GOT3 (cell line): Measurements from ENCODE around the gene B4GAT1.
"Not testable (repeated sequence)": the region's sequence is repeated elsewhere in the genome, so short reads cannot be mapped to it uniquely, and the experiment has no call there.

Experiments used
- DNase-seq: peaks from one replicate; lab custom pipeline; 2025; ENCODE audit warnings: mixed read lengths; lab: John Stamatoyannopoulos, UW

The B4GAT1 gene

GRCh38 chr11:66322732-66323427 is 24.5 kb downstream of the B4GAT1 start:
- DNase-seq, result peak; percentile 23

- no peak for DNase-seq
Measured at GRCh38 chr11:66321606-66322005, 25.8 kb downstream of the B4GAT1 start.

GRCh38 chr11:66320748-66321147 is 26.7 kb downstream of the B4GAT1 start:
- not testable (repeated sequence) for DNase-seq

GRCh38 chr11:66320289-66320688 is 27.1 kb downstream of the B4GAT1 start:
- not testable (repeated sequence) for DNase-seq

DNA sequence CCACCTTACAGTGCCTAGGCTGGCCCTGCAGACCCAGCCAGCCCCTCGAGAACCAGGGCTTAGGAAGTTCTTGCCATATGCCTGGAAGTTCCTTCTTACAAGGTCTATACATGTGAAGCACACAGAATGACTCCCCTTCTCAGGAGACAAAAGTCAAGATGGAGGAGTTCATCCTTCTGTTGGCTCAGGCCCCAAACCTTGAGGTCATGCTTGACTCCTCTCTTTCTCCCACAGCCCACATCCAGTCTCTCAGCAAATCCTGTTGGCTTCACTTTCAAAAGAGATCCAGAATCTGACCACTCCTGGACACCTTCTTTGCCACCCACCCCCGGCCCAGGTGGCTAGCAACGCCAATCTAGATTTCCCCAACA is 28.8 kb downstream of the B4GAT1 start:
- DNase-seq, result no peak

DNA sequence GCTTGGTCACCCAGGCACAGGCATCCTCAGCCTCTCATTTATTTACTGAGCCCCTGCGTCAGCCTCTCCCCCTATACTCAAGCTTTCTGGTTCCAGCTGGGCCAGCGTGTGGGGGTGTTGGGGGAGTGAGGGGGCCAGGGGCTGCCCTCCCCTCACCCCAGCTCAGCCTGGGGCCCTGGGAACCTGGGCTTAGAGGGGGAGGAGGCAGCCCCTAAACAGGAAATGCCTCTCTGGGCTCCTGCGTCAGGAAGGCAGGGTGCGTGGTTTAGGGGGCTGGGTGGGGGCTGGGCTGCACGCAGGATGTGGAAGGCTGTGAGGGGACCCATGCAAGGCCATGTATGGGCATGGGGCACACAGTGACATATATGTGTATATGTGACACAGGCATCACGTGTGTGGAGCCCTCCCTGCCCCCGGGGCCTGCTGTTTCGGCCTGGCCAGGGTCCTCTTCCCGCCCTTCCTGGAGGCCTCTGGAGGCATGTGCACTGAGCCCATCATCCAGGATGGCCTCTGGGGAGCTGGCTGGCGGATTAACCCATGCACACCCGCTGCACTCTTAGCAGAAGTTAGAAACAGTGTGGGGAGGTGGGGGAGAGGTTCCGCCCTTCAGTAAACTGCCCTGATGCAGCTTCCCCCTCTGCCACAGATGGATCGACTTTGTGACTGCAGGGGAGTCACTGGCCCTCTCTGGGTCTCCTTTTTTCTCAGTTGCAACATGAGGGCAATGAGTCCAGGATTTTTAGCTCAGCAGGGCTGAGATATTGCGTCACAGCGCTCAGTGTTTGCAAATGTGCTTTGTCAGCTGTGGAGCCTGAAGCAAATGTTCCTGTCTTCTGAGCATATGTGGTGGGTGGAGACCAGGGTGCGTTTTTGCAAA is 29.5 kb downstream of the B4GAT1 start:
- peak; percentile 20 for DNase-seq

- no peak for DNase-seq
Measured at GRCh38 chr11:66317322-66317722, 30.1 kb downstream of the B4GAT1 start.

- peak; percentile 39 for DNase-seq
Measured at GRCh38 chr11:66316849-66317251, 30.6 kb downstream of the B4GAT1 start, which contains the start of gene CD248. TSS of gene CD248 (minus strand) at chr11:66317044. CDS start at chr11:66317027, 17 bp downstream.

DNA sequence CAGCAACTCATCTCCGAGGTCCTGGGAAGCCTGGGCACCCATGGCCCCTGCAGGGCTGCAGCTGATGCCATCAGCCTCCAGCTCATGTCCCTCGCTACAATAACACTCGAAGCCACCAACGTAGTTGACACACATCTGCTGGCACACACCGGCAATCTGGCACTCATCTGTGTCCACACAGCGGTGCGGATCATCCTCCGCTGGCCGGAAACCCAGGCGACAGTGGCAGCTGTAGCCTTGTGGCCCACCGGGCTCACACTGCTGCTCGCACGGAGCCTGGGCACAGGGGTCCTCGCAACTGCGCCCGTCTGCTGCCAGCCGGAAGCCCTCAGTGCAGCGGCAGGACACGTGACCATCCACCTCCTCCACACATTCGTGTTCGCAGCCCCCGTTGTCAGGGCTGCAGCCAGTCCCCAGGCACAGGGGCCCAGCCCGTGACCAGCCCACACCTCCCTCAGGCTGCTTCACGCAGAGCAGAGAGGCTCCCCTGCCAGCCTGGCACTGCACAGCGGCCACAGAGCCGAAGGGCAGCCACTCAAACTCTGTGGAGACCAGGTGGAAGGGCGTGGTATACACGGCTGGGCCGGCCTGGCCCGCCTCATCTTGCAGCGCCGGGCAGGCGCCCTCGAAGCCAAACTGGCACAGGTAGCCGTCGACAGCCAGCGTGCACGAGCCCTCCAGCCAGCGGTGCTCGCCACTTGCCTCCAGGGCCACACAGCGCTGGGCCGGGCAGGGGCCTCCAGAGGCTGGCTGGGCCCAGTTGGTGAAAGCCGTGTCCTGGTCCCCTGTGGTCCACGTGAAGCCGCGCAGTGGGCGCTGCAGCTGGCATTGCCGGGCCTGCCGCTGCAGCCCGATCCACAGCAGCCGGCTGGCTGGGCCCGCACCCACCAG is 31.3 kb downstream of the B4GAT1 start:
- DNase-seq, result no peak

- no peak for DNase-seq
Measured at GRCh38 chr11:66315498-66315885, 31.9 kb downstream of the B4GAT1 start.

DNA sequence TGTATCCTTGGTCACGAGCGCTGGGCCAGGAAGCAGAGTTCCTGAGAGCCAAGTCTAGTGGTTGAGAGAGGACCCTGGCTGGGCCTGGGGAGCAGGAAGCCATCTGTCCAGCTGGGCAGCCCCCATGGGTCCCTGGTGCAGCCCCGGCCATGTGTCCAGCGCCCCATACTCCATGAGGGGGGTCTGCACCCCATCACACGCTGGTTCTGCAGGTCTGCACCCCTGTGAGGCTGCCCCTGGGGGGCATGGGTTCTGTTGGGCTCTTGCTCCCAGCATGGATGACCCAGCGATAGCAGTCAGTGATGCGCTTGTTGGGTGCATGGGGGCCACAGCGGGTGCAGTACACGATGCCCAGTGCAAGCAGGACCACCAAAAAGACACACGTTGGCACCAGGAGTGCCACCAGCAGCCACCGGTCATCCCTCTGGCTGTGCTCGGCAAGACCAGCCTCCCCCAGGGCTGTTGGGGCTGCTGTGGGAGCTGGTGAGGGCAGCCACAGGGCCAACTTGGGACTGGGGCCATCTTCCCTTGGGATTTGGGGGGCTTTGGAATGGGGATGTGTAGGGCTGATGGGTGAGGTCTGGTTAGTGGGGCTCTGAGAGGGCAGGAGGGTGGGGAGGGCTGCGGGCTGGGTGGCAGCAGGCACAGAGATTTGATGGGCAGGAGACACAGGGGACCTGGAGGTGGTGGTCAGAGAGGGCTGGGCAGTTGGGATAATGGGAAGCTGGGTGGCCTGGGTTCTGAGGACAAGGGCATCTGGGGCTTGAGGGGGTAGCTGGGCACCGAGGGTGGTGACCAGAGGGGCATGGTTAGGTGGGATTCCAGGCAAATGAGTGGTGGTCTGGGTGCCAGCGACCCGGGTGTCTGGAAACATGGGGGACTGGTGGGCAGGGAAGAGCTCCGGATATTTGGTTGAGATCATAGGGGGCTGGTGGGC is 32.6 kb downstream of the B4GAT1 start:
- DNase-seq, result no peak

DNA sequence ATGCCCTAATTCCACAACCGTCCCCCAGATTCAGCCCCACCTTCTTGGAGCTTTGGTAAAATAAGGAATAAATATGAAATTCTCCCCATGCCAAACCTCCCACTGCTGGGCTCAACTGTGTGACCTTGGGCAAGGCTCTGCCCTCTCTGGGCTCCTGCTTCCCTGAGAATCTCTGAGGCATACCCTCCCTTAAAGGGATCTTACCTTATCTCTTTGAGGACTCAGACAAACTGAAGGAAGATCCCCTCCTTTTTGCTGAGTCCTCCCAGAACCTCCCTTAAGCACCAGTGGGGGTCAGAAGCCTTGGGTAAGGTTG is 33.3 kb downstream of the B4GAT1 start:
- DNase-seq, result no peak

DNA sequence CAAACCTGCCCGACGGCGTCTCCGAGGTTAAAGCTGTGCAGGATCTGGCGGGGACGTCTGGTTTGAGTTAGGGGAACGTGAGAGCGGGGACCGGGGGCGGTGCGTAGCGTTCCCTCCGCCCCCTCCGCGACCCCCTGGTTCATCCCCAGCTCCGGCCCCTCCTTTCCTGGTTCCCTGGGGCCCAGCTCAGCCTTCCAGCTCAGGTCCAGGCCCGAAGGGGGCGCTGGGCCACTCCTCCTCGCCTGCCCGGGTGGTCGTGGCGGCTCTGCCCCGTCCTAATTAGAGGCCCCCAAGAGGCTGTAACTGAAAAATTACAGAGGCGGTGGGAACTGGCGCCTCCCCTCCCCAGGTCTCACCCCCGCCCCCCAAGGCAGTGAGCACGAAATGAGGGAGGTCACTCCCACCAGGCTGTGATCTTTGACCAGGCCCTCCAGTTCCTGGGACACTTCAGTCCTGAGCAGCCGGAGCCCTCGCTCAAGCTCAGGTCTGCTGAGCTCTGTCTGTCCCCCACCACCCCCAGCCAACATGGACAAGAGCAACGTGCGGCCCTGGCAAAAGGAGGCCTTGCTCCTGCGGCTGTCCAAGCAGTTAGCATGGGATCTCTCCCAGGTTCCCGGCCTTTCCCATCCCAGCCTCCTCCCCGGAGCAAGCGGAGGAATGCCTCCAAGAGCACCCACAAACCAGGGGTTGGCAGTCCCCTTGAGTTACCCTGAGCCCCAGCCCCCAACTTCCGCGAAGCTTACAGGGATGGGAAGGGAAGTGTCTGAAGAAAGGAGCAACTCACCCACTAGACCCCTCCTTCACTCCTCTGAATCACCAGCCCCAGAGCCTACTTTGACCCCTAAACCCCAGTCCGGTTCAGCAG is 33.9 kb downstream of the B4GAT1 start:
- no peak for DNase-seq

DNA sequence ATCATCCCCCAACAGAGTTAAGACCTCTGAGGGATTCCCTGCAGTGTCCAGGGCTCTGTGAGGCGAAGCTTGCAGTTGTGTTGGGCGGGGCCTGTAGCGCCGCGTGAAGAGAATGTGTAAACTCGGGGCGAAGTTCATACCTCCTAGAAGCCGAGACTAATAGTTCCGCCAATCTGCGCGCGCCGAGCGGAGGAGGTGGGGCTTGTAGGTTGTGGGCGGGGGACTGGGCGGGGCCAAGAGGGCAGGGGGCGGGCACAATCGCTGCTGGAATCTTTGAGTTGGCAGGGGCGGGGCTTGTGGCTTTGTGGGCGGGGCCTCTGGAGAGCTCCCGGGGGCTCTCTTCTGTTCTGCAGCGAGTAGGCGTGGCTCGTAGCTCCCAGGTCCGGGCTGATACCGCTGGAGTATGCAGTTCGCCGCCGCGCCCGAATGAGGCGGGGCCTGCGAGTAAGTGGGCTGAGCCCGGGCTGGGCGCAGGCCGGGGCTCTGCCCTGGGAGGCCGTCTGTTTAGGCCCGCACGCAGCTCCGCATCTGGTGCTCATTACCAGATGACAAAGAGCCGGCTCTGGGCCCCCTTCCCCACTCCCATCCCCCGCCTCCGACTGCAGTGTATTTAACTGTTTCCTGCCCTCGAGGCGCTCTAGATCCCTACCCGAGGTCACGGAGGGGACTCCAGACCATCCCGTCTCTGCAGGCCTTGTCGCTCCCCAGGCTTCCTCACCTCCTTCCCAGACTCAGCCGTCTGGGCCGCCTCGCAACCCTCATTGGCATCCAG is 34.7 kb downstream of the B4GAT1 start:
- DNase-seq, result peak; percentile 98

DNA sequence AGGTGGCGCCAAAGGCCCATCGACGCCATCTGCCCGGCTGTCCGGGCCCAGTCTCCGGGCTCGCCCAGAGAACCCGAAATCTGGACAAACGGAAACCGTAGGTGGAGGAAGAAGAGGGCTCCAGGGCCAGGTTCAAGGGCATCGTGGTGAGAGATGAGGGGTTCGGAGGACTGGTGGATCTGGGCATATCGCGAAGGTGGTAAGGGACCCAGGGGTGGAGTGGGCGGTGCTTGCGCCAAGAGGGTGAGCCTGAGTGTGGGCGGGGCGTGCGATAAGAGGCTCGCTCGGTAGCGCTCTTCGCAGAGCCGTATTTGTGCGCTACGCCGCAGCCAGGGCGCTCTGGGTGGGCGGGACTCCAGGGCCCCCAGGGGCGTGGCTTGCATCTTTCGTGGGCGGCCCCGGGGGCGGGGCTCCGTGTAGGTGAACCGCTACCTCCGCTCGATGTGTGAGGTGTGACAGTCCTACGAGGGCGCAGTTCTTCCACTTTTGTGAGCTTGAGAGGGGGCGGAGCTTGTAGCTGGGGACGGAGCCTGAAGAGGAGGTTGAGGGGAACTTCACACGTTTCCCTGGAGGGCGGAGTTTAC is 35.4 kb downstream of the B4GAT1 start:
- DNase-seq, result peak; percentile 91

GRCh38 chr11:66311470-66311964 is 35.9 kb downstream of the B4GAT1 start:
- DNase-seq, result no peak

GRCh38 chr11:66310803-66311440 is 36.5 kb downstream of the B4GAT1 start:
- DNase-seq, result not testable (repeated sequence)

DNA sequence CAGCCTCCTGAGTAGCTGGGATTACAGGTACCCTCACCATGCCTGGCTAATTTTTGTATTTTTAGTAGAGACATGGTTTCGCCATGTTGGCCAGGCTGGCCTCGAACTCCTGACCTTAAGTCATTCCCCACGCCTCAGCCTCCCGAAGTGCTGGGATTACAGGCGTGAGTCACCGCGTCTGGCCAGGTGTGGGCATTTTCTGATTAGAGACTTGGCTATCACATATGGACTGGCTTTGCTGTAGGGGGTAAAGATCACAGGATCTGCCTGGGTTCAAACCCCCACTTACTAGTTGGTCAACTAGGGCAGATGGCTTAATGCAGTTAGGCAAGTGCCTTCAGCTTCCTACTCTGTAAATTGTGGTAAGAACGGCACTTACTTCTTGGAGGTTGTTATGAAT is 37.1 kb downstream of the B4GAT1 start:
- no peak for DNase-seq
